ENCODE results near the gene CPNE9. TPM values are rescaled to one million over a fixed set of nuclear protein-coding genes. Genes with fewer than 3 reads are reported as not detected.
A peak's percentile ranks its signal among the peaks of the same experiment; 100 is the strongest.

The CPNE9 gene
- total RNA-seq, 1 donor from 2014 or later: 54.6 TPM

GRCh38 chr3:9749296-9749644 is 45.6 kb downstream of the CPNE9 start:
- Mint-ChIP-seq H3K36me3 (ENCODE audit: unreplicated experiment) (no peaks in the 10 kb centered on the region), H3K27ac (ENCODE audit: unreplicated experiment) (peak overlapping the region; percentile 100), H3K4me3 (ENCODE audit: unreplicated experiment) (peak overlapping the region; percentile 99), H3K9me3 (ENCODE audit: unreplicated experiment) (peaks cover 13% of the 10 kb centered on the region), H3K27me3 (ENCODE audit: unreplicated experiment) (peaks cover 18% of the 10 kb centered on the region), H3K4me1 (ENCODE audit: low read depth, unreplicated experiment) (peaks cover 10% of the 10 kb centered on the region)
- TF ChIP-seq CTCF (IDR thresholded peaks at IDR 0.05; ENCODE audit: partially characterized antibody, unreplicated experiment): no peak
- peak; percentile 66 for DNase-seq

GRCh38 chr3:9749645-9750555 is 46.3 kb downstream of the CPNE9 start, which contains the start of gene OGG1:
OGG1 (plus strand) TSS chr3:9749952; CDS start chr3:9750287, 335 bp downstream.
- no peaks in the 10 kb centered on the region for H3K36me3 Mint-ChIP-seq (ENCODE audit: unreplicated experiment)

GRCh38 chr3:9750556-9751411 is 47.2 kb downstream of the CPNE9 start:
- no peak for DNase-seq
- Mint-ChIP-seq H3K4me1 (ENCODE audit: low read depth, unreplicated experiment) (peaks cover 10% of the 10 kb centered on the region), H3K27ac (ENCODE audit: unreplicated experiment) (peak overlapping the region; percentile 100), H3K27me3 (ENCODE audit: unreplicated experiment) (peaks cover 19% of the 10 kb centered on the region), H3K9me3 (ENCODE audit: unreplicated experiment) (peaks cover 13% of the 10 kb centered on the region), H3K36me3 (ENCODE audit: unreplicated experiment) (no peaks in the 10 kb centered on the region), H3K4me3 (ENCODE audit: unreplicated experiment) (peak overlapping the region; percentile 99)
- no peak for TF ChIP-seq CTCF (IDR thresholded peaks at IDR 0.05; ENCODE audit: partially characterized antibody, unreplicated experiment)

More at GRCh38 chr3:9749645-9750555, 46.3 kb downstream of the CPNE9 start, which contains the start of gene OGG1:
- H3K4me3 Mint-ChIP-seq (ENCODE audit: unreplicated experiment): peak within 1 kb of the TSS; percentile 99
- peaks cover 13% of the 10 kb centered on the region for H3K9me3 Mint-ChIP-seq (ENCODE audit: unreplicated experiment)
- DNase-seq: peak; percentile 96
- peaks cover 19% of the 10 kb centered on the region for H3K27me3 Mint-ChIP-seq (ENCODE audit: unreplicated experiment)
- TF ChIP-seq CTCF (IDR thresholded peaks at IDR 0.05; ENCODE audit: partially characterized antibody, unreplicated experiment): no peak
- H3K27ac Mint-ChIP-seq (ENCODE audit: unreplicated experiment): peak within 1 kb of the TSS; percentile 100
- H3K4me1 Mint-ChIP-seq (ENCODE audit: low read depth, unreplicated experiment): peaks cover 10% of the 10 kb centered on the region

GRCh38 chr3:9754678-9755077 is 51.0 kb downstream of the CPNE9 start:
- no peak for TF ChIP-seq CTCF (IDR thresholded peaks at IDR 0.05; ENCODE audit: partially characterized antibody, unreplicated experiment)
- Mint-ChIP-seq H3K27me3 (ENCODE audit: unreplicated experiment) (peaks cover 10% of the 10 kb centered on the region), H3K9me3 (ENCODE audit: unreplicated experiment) (peaks cover 7% of the 10 kb centered on the region), H3K27ac (ENCODE audit: unreplicated experiment) (no peak overlapping the region), H3K4me1 (ENCODE audit: low read depth, unreplicated experiment) (peaks cover 7% of the 10 kb centered on the region), H3K4me3 (ENCODE audit: unreplicated experiment) (no peak overlapping the region), H3K36me3 (ENCODE audit: unreplicated experiment) (no peaks in the 10 kb centered on the region)
- DNase-seq: no peak

Measured in glutamatergic neuron (in vitro differentiated cells).